Tibial nerve (tissue), 4 donors: Measurements from ENCODE around the gene MAD2L2.

Experiments
- EP300 ChIP-seq, 2 donors: sonication (generic); formaldehyde crosslinking; IDR thresholded peaks; one replicate each; pipeline ENCODE4 v1.6.1; 2017; ENCODE audit warnings: antibody characterized with exemption in 2 of 2, mild to moderate bottlenecking in 1 of 2
- POLR2A ChIP-seq, 2 donors: fragments of 450-650 bp; IDR thresholded peaks; one replicate each; pipeline ENCODE4 v1.6.1; 2017; ENCODE audit warnings: antibody characterized with exemption in 2 of 2, mild to moderate bottlenecking in 2 of 2, moderate library complexity in 2 of 2
- TF ChIP-seq, protein P1 (sequence below), 5 experiments: fragments of 200-600 bp in 3 of 5; fragments of 450-650 bp in 2 of 5; sonication (generic) in 3 of 5; IDR thresholded peaks; one replicate each; pipeline ENCODE4 v1.5.1; 2016 to 2019; ENCODE audit warnings: antibody characterized with exemption in 5 of 5, mild to moderate bottlenecking in 3 of 5, moderate library complexity in 2 of 5

DNA sequence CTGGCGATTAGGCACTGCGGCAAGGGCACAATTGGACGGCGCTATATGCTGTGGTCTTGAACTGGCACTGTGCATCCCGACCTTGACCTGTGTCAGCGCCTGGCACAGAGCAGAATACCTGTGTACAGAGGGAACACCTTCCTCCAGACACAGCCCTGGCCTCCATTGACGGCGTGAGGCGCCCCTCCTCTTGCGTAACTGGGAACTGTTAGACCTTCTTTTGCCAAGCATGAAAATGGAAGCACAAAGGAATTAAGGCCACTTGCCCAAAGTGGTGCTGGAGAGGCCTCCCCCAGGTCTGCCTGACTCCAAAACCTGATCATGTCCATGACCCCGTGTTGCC, 48.2 kb upstream of the MAD2L2 start:
- TF ChIP-seq, protein P1, sequence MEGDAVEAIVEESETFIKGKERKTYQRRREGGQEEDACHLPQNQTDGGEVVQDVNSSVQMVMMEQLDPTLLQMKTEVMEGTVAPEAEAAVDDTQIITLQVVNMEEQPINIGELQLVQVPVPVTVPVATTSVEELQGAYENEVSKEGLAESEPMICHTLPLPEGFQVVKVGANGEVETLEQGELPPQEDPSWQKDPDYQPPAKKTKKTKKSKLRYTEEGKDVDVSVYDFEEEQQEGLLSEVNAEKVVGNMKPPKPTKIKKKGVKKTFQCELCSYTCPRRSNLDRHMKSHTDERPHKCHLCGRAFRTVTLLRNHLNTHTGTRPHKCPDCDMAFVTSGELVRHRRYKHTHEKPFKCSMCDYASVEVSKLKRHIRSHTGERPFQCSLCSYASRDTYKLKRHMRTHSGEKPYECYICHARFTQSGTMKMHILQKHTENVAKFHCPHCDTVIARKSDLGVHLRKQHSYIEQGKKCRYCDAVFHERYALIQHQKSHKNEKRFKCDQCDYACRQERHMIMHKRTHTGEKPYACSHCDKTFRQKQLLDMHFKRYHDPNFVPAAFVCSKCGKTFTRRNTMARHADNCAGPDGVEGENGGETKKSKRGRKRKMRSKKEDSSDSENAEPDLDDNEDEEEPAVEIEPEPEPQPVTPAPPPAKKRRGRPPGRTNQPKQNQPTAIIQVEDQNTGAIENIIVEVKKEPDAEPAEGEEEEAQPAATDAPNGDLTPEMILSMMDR (IDR thresholded peaks at IDR 0.05), result no peak
- TF ChIP-seq POLR2A (IDR thresholded peaks at IDR 0.05) (no peak), EP300 (IDR thresholded peaks at IDR 0.05) (no peak)
